GM12878 (cell line): ENCODE results near the gene CDH1. TPM values are rescaled to one million over a fixed set of nuclear protein-coding genes. Genes with fewer than 3 reads are reported as not detected.

Experiments used
- ATAC-seq: fragments of 200-7000 bp; cut with Tn5 transposase; 3 replicates; pipeline ENCODE4 v1.9.1; 2020; ENCODE audit warnings: mild to moderate bottlenecking, moderate library complexity
- BruUV-seq: library from RNA; stranded (reverse); fragments of 400-500 nt; replicated peaks from 2 replicates; lab custom pipeline; 2021; lab: Mats Ljungman, UMichigan
- CTCF ChIA-PET: fragments of 300-600 bp; sonication (Branson Sonifier 250); formaldehyde crosslinking; extraction: SDS; loops from one replicate; lab custom pipeline; 2021; ENCODE audit warnings: inconsistent platforms; lab: Yijun Ruan, JAX
- POLR2A ChIA-PET: fragments of 350-600 bp; formaldehyde crosslinking; extraction: SDS; loops from one replicate; lab custom pipeline; 2021; ENCODE audit warnings: inconsistent platforms; lab: Charles Lee
- RAD21 ChIA-PET: fragments of 300-600 bp; sonication (Branson Sonifier 250); formaldehyde crosslinking; loops from one replicate; lab custom pipeline; 2023; ENCODE audit warnings: antibody characterized with exemption; ENCODE audit not compliant: unreplicated experiment; lab: Charles Lee
- SMC1A ChIA-PET: fragments of 300-600 bp; sonication (Branson Sonifier 250); formaldehyde crosslinking; loops from one replicate; lab custom pipeline; 2023; ENCODE audit not compliant: unreplicated experiment, uncharacterized antibody; lab: Charles Lee
- DNase-seq: peaks from one replicate; pipeline ENCODE4 v3.0.0-alpha.2; 2011; ENCODE audit warnings: low read depth, low spot score
- FAIRE-seq: peaks from 3 replicates; lab custom pipeline; 2011; peaks lifted over from hg19 to GRCh38; lab: Jason Lieb, UNC
- H2AFZ ChIP-seq: 2 replicates; pipeline ENCODE4 v1.6.0; 2011; ENCODE audit warnings: low read depth, low read length, control low read depth; ENCODE audit not compliant: control insufficient read depth
- H3K27ac ChIP-seq: 2 replicates; pipeline ENCODE4 v1.5.1; 2011; ENCODE audit warnings: control low read depth; ENCODE audit not compliant: control insufficient read depth, insufficient read depth
- H3K27me3 ChIP-seq, 2 experiments: replicated peaks in 1 of 2; 2 replicates each; pipeline versions ENCODE4 v1.6.0 to v1.6.1; 2011; ENCODE audit warnings: low read length in 1 of 2; ENCODE audit not compliant: control insufficient read depth in 2 of 2, insufficient read depth in 2 of 2
- H3K36me3 ChIP-seq, 2 experiments: 2 replicates each; pipeline ENCODE4 v1.5.1; 2011; ENCODE audit warnings: low read length in 1 of 2; ENCODE audit not compliant: control insufficient read depth in 2 of 2, insufficient read depth in 2 of 2
- H3K4me1 ChIP-seq: 2 replicates; pipeline ENCODE4 v1.6.1; 2011; ENCODE audit warnings: mild to moderate bottlenecking, low read length, moderate library complexity, mixed read lengths; ENCODE audit not compliant: control insufficient read depth, insufficient read depth
- H3K4me2 ChIP-seq: 2 replicates; pipeline ENCODE4 v1.6.0; 2011; ENCODE audit warnings: control low read depth; ENCODE audit not compliant: control insufficient read depth, insufficient read depth
- H3K4me3 ChIP-seq: fragments of 200-600 bp; sonication (generic); 2 replicates; pipeline ENCODE4 v1.5.1; 2016
- H3K79me2 ChIP-seq: 2 replicates; pipeline ENCODE4 v1.6.0; 2011; ENCODE audit warnings: low read length; ENCODE audit not compliant: control insufficient read depth, insufficient read depth
- H3K9ac ChIP-seq: 2 replicates; pipeline ENCODE4 v1.8.0; 2011; ENCODE audit warnings: low read length, control low read depth, mixed read lengths; ENCODE audit not compliant: control insufficient read depth, insufficient read depth
- H3K9me3 ChIP-seq: replicated peaks from 3 replicates; pipeline ENCODE4 v1.5.1; 2011; ENCODE audit warnings: mild to moderate bottlenecking, low read length; ENCODE audit not compliant: control insufficient read depth, insufficient read depth
- H4K20me1 ChIP-seq: 2 replicates; pipeline ENCODE4 v1.6.0; 2011; ENCODE audit not compliant: control insufficient read depth, insufficient read depth
- BMI1 ChIP-seq: fragments of 450-650 bp; IDR thresholded peaks from 2 replicates; pipeline ENCODE4 v1.6.1; 2016; ENCODE audit warnings: mild to moderate bottlenecking, moderate library complexity, borderline replicate concordance
- CBX3 ChIP-seq: fragments of 200-600 bp; sonication (generic); IDR thresholded peaks from 2 replicates; pipeline ENCODE4 v1.6.1; 2016; ENCODE audit warnings: low read depth, borderline replicate concordance
- FOXM1 ChIP-seq: IDR thresholded peaks from 2 replicates; pipeline ENCODE4 v1.6.1; 2012; ENCODE audit warnings: low read depth, mild to moderate bottlenecking, inconsistent platforms, low read length, moderate library complexity
- NBN ChIP-seq: fragments of 450-650 bp; IDR thresholded peaks from 2 replicates; pipeline ENCODE4 v1.6.1; 2016
- NR2C1 ChIP-seq: fragments of 450-650 bp; IDR thresholded peaks from 2 replicates; pipeline ENCODE4 v1.6.1; 2017; ENCODE audit warnings: antibody characterized with exemption, mild to moderate bottlenecking, moderate library complexity
- NR2F1 ChIP-seq: fragments of 450-650 bp; conservative IDR thresholded peaks from 2 replicates; pipeline ENCODE4 v1.6.1; 2017; ENCODE audit warnings: mild to moderate bottlenecking
- PAX8 ChIP-seq: fragments of 450-650 bp; IDR thresholded peaks from 2 replicates; pipeline ENCODE4 v1.6.1; 2017; ENCODE audit warnings: mild to moderate bottlenecking, moderate library complexity
- POLR2AphosphoS2 ChIP-seq: IDR thresholded peaks from 2 replicates; pipeline ENCODE4 v1.6.1; 2011; ENCODE audit warnings: low read depth, mild to moderate bottlenecking, low read length, improper control_type of control experiment, moderate library complexity
- RAD51 ChIP-seq: fragments of 450-650 bp; IDR thresholded peaks from 2 replicates; pipeline ENCODE4 v1.6.1; 2016; ENCODE audit warnings: moderate library complexity, mild to moderate bottlenecking, inconsistent platforms
- RELA ChIP-seq: fragments of 450-650 bp; IDR thresholded peaks from 2 replicates; pipeline ENCODE4 v1.8.0; 2014; ENCODE audit warnings: borderline replicate concordance; ENCODE audit not compliant: partially characterized antibody
- RELB ChIP-seq: fragments of 450-650 bp; IDR thresholded peaks from 2 replicates; pipeline ENCODE4 v1.6.1; 2017; ENCODE audit warnings: low read depth, mild to moderate bottlenecking, moderate library complexity
- REST ChIP-seq: IDR thresholded peaks from 2 replicates; pipeline ENCODE4 v1.6.1; 2012; ENCODE audit warnings: mild to moderate bottlenecking, low read depth, low read length
- SUPT20H ChIP-seq: IDR thresholded peaks from 2 replicates; pipeline ENCODE4 v1.6.1; 2011; ENCODE audit warnings: low read depth, mild to moderate bottlenecking, low read length, moderate library complexity, borderline replicate concordance; ENCODE audit not compliant: control insufficient read depth
- WGBS: methylation state at CpG from one replicate; pipeline ENCODE4 v1.1.6; 2016; ENCODE audit warnings: low lambda C conversion rate; ENCODE audit not compliant: insufficient replicate concordance, insufficient coverage; ENCODE audit errors: missing lambda C conversion rate; 5-methylcytosine and 5-hydroxymethylcytosine counted together
- in situ Hi-C: fragments of 300-500 bp; cut with MboI; formaldehyde crosslinking; loops from 9 replicates; pipeline ENCODE4 v1.14.3; 2018; ENCODE audit warnings: mixed read lengths
- intact Hi-C: fragments of 100-400 bp; cut with micrococcal nuclease; formaldehyde crosslinking; loops from one replicate; pipeline ENCODE4 v1.14.2; 2022; ENCODE audit not compliant: unreplicated experiment
- polyA plus RNA-seq, 11 experiments: library from polyadenylated mRNA; depleted of rRNA in 4 of 11; unstranded in 6 of 11; stranded (reverse) in 5 of 11; fragments of >200 nt; fragmentation: Nextera tagmentation in 4 of 11; fragmentation: Illumina TruSeq in 1 of 11; extraction: Ambion mirVana in 4 of 11; extraction: Trizol in 1 of 11; gene quantifications; 1 replicate in 1 of 11; 2 replicates in 10 of 11; pipeline versions ENCODE4 v1.2.1 to v1.2.3, GENCODE V29; 2011 to 2016; ENCODE audit warnings: inconsistent platforms in 2 of 11, missing spikeins in 2 of 11, low read depth in 1 of 11
- total RNA-seq, 4 experiments: library from RNA; depleted of rRNA in 3 of 4; stranded (reverse); fragments of >200 nt in 3 of 4; fragmentation: Illumina TruSeq in 1 of 4; extraction: Trizol in 1 of 4; gene quantifications; 2 replicates each; pipeline versions ENCODE4 v1.2.1 to v1.2.3, GENCODE V29; 2013 to 2021

Gene CDH1
- total and polyA plus RNA-seq, 10 of the 15 experiments (the other 5 are each of a cell fraction or from before 2014, with no cell fraction given) = 2.2 to 30.6 (median 17.7) TPM

DNA sequence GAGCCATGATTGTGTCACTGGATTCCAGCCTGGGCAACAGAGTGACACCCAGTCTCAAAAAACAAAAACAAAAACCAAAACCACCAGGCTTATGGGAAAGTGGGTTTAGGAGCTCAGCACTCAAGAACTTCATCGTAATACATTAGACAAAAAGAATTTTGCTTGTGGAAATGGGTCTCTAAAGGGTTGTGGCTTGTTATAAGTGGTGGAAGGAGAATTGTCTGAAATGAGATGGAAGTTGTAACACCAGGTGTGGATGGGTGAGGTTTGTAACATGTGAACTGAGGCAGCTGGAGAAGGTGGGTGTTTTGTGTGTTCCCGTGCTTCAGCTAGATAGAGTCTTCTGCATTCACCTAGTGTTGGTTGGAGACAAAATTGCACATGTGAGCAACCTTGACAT lies 35.8 kb downstream of the CDH1 start:
- POLR2A ChIA-PET = interaction anchor here (1.2 kb wide), 1 partner anchor 21 kb away, joined by 3 read pairs; no protein-coding TSS in a partner anchor
- H3K27ac ChIP-seq = no peak overlapping the region
- TF ChIP-seq BMI1 (no peak), REST (no peak), POLR2AphosphoS2 (no peak), FOXM1 (no peak), PAX8 (no peak), RAD51 (no peak), NR2F1 (no peak), CBX3 (no peak), RELA (no peak), RELB (no peak), SUPT20H (no peak), NR2C1 (no peak), NBN (no peak)
- TF ChIP-seq, all 136 proteins: peak for 0
- Histone ChIP-seq H3K27me3 (no peaks in the 10 kb centered on the region), H3K4me1 (peaks cover 21% of the 10 kb centered on the region), H3K79me2 (no peaks in the 10 kb centered on the region), H3K9ac (no peak overlapping the region), H4K20me1 (no peaks in the 10 kb centered on the region), H3K9me3 (no peaks in the 10 kb centered on the region; the same call in 2 of the 3 replicates), H3K4me3 (no peak overlapping the region), H2AFZ (no peak overlapping the region), H3K4me2 (no peak overlapping the region), H3K36me3 (no peaks in the 10 kb centered on the region)
- ChIA-PET RAD21 (interaction anchor here (0.6 to 0.9 kb wide), 2 partner anchors 15 to 16 kb away, joined by 3 to 4 read pairs; no protein-coding TSS in a partner anchor), CTCF (interaction anchor here (0.6 to 0.8 kb wide), 2 partner anchors 12 to 19 kb away, joined by 3 read pairs; no protein-coding TSS in a partner anchor), SMC1A (interaction anchor here (1.0 to 1.7 kb wide), 3 partner anchors 16 to 27 kb away, joined by 3 to 7 read pairs (median 4); no protein-coding TSS in a partner anchor)
- in situ Hi-C loops = loop anchor here (25.0 kb wide), 1 partner anchor 1639 kb away; no protein-coding TSS in a partner anchor
- ATAC-seq = no peak
- no peak for DNase-seq
- BruUV-seq = no TSS peak
- FAIRE-seq = no peak
- 95% methylated on average over 2 of the region's 2 CpGs for WGBS
- intact Hi-C loops = no loop called here
